Measurements from ENCODE around the gene METTL13.
A peak's percentile ranks its signal among the peaks of the same experiment; 100 is the strongest.
"Not testable (repeated sequence)": the region's sequence is repeated elsewhere in the genome, so short reads cannot be mapped to it uniquely, and the experiment has no call there.

Gene METTL13

DNA sequence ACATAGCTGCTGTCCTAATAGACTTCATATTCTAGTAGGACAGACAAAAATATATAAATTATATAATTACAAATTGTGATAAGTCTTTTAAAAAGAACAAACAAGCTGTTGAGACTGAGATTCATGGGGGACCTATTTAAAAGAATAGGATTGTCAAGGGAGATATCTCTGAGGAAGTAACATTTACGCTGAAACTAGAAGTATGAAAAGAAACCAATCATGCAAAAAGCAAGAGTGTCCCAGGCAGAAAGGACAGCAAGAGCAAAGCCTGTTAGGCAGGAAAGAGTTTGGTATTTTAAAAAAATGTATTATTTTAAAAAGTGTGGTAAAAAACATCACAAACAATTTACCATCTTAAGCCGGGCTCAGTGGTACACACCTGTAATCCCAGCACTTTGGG, 9.1 kb upstream of the METTL13 start:
- no peak for DNase-seq

DNA sequence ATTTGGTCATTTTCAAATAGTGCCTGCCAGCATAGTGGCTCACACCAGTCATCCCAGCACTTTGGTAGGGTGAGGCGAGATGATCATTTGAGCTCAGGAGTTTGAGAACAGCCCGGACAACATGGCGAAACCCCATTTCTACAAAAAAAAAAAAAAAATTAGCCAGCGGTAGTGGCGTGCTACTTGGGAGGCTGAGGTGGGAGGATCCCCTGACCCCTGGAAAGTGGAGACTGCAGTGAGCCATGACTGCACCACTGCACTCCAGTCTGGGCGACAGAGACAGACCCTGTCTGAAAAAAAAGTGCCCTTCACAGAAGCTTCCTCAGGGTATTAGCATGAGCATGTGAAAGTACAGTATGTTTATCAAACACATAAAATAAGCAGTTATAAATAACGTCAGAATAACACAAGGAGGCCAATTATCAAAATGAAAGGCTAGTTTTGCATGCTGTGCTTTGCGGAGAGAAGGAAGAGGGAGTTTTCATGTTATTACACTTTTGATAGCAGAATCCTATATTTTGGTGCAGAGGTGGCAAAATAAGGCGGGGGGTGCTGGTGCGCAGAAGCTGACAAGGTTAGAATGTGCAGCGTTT, 781 bp upstream of the METTL13 start:
- DNase-seq: no peak

DNA sequence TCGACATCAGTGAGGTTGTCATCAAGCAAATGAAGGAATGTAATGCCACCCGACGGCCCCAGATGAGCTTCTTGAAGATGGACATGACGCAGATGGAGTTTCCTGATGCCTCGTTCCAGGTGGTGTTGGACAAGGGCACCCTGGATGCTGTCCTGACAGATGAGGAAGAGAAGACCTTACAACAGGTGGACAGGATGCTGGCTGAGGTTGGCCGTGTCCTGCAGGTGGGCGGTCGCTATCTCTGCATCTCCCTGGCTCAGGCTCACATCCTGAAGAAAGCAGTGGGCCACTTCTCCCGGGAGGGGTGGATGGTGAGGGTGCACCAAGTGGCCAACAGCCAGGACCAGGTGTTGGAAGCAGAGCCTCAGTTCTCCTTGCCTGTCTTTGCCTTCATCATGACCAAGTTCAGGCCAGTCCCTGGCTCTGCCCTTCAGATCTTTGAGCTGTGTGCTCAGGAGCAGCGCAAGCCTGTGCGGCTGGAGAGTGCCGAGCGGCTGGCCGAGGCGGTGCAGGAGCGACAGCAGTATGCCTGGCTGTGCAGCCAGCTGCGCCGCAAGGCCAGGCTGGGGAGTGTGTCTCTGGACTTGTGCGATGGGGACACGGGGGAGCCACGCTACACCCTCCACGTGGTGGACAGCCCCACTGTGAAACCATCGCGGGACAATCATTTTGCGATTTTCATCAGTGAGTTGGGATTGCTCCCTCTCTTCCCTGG, 2.5 kb downstream of the METTL13 start:
- no peak for DNase-seq

DNA sequence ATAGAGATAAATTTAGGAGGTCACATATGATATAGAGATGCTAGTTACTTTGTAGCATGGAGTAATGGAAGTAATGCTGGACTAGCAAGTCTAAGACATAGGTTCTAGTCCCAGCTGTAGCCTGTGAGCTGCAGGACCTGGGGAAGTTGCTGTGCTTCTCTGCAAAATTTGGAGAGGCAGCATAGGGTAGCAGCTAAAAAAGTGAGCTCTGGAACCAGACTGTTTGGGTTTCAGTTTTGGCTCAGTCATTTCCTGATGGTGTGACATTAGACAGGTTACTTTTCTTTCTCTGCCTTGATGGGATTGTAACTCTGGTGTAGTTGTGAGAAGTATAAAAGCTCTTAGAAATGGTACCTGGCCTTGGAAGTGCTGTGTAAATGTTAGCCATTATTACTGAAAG, 3.3 kb downstream of the METTL13 start:
- no peak for DNase-seq

DNA sequence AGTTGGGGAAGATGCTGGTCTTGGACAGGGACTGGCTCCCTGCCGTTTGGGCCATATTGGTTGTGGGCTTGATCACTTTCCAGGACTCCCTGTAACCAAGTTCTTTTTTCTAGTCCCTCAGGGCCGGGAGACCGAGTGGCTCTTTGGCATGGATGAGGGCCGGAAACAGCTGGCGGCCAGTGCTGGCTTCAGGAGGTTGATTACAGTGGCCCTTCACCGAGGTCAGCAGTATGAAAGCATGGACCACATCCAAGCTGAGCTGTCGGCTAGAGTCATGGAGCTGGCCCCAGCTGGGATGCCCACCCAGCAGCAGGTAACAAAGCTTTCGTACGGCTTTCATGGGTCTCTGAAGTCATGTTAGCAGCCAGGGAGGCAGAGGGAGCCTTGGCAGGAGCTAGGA, 4.3 kb downstream of the METTL13 start:
- no peak for DNase-seq

DNA sequence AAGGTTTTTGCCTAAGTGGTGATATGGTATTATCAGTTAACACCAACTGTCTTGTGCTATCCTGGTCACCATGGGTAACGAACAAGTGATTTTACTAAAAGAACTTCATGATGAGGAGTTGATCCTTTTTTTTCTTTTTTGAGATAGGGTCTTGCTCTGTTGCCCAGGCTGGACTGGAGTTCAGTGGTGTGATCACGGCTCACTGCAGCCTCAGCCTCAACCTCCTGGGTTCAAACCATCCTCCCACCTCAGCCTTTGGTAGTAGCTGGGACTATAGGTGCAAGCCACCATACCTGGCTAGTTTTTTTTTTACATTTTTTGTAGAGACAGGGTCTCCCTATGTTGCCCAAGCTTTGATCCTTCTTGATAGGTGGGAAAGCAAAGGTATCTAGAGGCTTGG, 5.1 kb downstream of the METTL13 start:
- no peak for DNase-seq

DNA sequence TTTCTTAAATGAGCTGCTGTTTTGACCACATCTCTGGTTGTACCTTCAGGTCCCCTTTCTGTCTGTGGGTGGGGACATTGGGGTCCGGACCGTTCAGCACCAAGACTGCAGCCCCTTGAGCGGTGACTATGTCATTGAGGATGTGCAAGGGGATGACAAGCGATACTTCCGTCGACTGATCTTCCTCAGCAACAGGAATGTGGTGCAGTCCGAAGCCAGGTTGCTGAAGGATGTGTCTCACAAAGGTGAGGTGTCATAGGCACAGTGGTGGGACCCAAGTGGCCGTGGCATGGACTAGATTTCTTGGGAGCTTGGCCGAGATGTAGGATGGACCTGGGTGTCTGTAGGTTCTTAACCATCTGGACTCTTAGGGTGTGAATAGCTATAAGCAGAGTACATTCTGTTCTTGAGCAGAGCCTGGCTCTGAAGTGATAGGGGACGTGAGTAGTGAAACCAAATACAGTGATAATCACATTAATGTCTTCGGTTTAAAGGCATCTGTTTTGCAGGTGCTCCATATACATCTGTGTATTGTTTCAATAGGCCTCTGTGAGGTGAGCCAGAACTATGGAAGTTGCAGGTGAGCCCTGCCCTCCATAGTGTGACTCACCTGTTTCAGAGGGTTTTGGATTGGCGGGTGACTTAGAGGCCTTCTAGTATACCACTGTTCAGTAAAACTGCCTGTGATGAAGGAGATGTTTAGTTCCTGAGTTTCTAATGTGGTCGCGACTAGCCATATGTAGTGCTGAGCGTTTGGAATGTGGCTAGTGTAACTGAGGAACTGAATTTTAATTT, 6.4 kb downstream of the METTL13 start:
- DNase-seq: no peak

DNA sequence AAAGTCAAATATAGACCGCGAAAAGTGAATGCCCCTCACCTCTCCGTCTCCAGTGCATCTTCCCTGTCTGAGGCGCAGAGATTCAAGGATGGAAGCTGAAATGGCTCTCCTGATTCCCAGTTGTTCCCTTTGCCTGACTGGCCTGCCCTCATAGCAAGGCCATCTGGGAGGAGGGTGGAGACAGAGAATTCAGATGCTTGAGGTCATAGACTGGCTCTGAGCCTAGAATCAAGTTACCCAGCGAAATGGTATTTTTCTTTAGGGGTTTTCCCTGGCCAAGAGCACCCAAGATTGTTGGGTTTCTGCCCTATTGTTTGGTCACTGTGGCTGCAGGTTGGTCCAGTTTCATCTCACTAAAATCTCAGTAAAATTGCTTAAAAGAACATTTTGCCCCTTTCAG, 7.2 kb downstream of the METTL13 start:
- peak; percentile 47 for DNase-seq

DNA sequence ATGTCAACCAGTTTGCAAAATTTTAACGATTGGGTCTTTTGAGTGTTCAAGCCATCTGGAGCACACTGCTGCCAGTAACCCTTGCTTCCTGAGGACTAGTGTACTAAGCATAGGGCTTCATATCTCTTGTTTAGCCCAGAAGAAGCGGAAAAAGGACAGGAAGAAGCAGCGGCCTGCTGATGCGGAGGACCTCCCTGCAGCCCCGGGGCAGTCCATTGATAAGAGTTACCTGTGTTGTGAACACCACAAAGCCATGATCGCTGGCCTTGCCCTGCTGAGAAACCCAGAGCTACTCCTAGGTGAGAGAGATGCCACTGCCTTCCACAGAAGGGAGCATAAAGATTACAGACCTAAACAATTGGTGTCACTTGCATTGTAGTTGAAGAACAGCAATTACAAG, 8.9 kb downstream of the METTL13 start:
- no peak for DNase-seq

DNA sequence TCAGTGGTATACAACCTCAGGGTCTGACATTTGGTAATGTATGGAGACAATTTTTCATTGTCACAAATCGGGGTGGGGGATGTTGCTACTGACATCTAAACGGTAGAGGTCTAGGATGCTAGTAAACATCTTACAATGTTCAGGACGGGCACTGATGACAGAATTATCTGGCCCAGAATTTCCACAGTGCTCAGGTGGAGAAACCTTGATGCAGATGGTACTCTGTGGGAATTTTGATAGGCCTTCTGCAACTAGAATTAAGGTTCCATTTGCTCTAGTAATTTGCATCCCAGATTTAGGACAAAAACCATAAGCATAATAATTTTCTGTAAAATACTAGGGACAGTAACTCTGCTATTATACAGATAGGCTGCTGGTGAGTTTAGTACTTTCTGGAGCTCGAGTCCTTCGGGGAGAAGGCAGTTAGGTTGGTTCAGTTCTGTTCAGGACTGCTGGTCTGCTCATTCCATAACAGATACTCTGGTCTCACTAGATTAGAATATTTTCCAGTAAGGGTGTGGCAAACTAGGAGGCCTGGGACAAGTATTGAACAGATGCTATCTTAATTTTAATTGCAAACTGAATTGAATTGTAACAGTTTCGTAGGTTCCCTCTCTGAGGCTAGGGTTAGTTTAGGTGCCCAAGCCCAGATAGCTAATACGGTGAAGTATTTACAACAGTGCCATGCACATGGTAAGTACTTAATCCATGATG, 11.4 kb downstream of the METTL13 start:
- no peak for DNase-seq

DNA sequence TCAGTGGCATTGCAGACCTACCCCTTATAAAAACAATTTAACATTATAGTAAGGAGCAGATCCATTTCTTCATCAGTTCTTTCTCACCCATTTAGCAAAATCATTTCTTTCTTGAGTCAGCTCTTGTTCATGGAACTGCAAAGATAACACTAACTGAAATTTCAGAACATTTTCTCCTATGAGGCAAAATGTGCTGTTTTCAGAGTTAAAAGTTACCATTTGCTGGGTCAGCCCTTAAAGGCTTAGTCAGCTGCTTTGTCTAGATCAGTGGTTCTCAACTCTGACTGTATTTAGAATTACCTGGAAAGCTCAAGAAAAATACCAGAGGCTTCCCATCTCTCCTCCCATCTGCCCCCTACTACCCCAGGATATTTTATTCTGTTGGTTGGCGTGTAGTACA, 12.2 kb downstream of the METTL13 start:
- no peak for DNase-seq

DNA sequence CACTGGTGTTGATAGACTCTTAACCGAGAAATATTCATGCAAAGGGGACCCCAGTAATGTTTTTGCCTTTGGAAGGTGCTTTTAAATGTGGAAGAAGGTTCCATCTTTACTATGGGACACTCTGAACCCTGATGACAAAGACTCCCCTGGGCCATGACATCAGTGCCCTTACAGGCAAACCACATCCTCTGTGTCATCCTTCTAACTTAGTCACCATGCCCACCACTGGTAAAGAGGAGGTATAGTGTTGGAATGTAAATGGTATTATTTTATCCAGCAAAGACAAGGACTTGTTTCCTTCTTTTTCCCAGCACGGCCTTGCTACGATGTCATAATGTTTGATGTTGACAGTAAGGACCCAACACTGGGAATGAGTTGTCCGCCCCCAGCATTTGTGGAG, 12.6 kb downstream of the METTL13 start:
- peak; percentile 87 for DNase-seq

DNA sequence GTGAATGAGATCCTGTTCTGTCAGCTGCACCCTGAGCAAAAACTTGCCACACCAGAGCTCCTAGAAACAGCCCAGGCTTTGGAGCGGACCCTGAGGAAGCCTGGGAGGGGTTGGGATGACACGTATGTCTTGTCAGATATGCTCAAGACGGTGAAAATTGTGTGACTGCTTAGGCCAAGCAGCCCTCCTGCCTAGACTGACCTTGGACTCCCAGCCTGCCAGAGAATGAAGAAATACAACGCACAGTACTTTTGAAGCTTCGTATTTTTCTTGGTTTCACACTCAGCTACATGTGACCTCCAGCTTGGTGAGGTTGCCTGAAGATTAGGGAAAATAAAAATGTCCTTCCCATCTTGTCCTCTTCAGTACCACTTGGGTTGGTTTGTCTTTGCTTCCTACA, 15.1 kb downstream of the METTL13 start:
- no peak for DNase-seq

DNA sequence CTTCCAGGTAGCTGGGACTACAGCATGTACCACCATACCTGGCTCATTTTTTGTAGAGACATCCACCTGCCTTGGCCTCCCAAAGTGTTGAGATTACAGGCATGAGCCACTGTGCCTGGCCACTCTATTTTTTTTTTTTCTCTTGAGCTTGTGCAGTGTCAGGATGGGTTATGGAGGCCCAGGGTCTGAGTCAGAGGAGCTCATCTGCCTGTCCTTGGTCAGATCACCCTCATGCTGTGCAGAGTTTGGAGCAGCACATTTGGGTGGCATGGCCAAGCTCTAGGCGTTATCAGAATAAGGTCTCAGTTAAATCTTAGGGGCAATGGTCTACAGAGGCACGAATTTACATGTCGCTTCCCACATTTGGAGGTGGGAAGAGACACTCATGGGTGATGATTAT, 16.9 kb downstream of the METTL13 start:
- no peak for DNase-seq

DNA sequence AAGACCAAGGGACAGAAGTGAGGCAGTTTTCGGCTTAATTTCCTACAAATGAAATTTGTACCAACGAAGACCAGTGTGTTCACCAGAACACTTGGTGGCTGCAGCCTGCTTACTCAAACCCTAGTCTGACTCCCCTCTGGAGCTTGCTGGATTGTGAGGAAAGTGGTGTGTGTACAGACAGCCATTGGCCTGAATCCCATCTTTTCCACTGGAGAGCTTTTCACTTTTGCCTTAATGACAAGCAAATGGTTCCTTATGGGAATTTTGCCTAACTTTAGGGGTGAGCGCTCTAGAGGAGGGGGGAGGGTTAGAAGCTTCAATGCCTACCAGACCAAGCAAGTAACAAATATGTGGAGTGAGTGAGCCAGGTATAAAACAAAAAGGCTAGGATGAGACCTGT, 17.3 kb downstream of the METTL13 start:
- no peak for DNase-seq

DNA sequence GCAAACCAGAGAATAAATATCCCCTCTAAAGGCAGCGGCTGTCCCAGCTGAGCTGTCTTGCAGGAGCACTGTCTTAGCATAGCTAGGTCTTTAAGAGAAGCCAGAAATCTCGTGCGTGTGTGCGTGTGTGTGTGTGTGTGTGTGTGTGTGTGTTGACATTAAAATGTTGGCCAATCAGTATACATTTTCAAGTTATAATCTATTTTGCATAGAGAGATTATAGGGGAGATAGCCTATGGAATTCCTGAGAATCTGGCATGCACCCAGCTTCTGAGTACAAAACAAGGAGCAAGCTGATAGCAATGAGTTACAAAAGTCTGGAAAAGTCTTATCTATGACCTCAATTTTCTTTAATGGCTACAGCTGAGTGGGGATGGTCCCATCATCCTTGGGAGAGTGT, 17.7 kb downstream of the METTL13 start:
- peak; percentile 22 for DNase-seq

DNA sequence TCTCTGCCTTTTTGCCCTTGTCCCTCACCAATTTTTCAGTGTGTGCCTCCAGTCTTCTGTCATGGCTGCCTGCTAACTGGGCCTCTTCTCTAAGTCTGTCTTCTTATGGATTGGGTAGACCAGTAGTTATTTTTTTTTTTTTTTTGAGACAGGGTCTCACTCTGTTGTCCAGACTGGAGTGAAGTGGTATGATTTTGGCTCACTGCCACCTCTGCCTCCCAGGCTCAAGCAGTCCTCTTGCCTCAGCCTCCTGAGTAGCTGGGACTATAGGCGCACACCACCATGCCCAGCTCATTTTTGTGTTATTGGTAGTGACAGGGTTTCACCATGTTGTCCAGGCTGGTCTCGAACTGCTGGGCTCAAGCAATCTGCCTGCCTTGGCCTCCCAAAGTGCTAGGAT, 18.2 kb downstream of the METTL13 start:
- not testable (repeated sequence) for DNase-seq

DNA sequence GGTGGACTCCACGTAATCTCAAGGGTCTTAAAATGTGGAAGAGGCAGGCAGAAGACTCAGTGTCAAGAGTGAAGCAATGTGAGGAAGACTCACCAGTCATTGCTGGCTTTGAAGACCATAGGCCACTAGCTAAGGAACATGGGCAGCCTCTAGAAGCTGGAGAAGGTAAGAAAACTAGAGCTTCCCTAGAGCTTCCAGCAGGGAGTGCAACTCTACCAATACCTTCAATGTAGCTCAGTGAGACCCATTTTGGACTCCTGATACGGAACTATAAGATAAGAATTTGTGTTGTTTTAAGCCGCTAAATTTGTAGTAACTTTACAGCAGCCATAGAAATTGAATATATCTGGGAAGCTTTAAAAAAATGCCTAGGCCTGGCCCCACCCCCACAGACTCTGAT, 18.9 kb downstream of the METTL13 start:
- DNase-seq: no peak

DNA sequence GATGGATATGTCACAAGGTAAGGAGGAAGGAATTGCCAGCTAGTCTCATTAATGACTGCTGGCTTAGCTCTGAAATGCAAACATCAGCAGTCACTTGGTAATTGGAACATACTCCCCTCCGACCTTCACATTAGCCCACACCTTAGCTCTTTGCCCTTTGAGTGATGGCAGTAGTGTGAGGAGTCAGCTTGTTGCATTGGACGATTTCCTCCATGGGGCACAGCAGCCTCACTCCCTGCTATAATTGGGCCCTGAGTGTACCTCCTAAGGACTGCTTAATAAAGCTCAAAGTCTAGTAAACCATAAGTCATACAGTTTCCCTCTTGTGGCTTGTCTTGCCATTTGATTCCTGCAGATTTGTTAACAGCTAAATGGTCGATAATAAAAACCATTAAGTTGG, 19.4 kb downstream of the METTL13 start:
- no peak for DNase-seq

DNA sequence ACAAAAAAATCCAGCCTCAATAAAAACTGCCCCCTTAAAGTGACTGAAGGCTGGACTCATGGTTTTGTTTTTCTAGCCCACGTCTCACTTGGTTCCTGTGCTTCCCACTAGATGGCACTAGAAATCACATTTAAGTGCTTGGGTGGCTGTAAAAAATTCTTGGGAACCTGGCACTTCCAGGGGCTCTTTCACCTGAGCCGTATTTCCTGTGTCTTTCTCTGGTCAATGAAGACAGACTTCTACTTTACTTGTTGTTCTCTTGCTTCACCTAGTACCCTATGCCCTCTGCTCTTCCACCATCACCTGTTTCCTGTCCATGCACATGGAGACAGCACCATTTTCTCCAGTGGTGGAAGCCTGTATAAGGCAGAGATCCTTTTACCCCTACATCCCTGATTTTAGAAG, 20.0 kb downstream of the METTL13 start:
- DNase-seq: peak; percentile 43

DNA sequence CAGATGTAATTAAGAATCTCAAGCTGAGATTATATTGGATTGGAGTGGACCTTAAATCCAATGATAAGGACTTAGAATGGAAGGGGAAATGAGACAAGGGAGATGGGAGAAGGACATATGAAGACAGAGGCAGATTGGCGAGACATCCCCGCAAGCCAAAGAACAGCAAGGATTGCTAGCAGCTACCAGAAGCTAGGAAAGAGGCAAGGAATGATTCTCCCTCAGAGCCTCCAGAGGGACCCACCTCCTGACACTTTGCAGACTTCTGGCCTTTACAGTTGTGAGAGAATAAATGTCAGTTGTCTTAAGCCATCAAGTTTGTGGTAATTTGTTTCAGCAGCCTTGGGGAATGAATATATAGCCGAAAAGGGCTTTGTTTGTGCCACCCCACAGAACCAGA, 20.7 kb downstream of the METTL13 start:
- no peak for DNase-seq

DNA sequence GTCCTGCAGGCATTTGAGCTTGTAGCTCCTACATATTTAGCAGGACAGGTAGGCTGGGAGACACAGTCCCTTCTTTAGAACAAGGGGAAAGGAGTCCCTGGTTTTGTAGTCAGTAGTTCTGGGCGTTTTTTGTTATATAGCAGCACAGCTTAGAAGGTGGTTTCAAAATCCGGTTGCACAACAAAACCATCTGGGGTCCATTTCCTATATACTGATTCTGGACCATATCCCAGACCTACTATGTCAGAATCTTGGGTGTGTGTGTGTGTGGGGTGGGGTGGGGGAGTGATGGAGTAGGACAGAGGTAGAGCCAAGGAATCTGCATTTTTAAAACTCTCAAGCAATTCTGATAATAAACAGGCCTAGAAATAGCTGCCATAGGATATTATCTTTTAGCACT, 21.6 kb downstream of the METTL13 start:
- DNase-seq: peak; percentile 54

DNA sequence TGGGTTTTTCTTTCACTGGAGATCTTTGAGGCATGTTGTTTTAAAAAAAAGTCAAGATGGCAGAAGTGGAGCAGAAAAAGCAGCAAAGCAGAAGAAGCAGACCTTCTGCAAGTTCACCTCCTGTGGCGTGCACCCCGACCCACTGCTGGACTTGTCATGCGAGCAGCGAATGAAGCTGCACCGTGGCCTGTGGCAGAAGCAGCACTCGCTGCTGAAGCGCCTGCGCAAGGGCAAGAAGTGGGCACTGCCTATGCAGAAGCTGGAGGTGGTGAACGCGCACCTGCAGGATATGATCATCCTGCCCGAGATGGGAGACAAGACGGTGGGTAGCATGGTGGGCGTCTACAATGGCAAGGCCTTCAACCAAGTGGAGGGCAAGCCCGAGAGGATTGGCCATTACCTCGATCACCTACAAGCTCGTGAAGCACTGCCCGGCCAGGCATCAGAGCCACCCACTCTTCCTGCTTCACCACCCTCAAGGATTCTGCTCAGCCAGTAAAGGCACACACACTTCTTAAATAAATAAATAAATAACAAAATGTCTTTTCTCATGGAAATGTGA, 22.1 kb downstream of the METTL13 start:
- DNase-seq: no peak

All from fibroblast of skin of right biceps (primary cell).